A673 (cell line): ENCODE data around the gene DAZL. TPM values are rescaled to one million over a fixed set of nuclear protein-coding genes. Genes with fewer than 3 reads are reported as not detected.
"Not testable (repeated sequence)": the region's sequence is repeated elsewhere in the genome, so short reads cannot be mapped to it uniquely, and the experiment has no call there.

ENCODE experiments used
- BruUV-seq: library from RNA; stranded (reverse); fragments of 400-500 nt; replicated peaks from 2 replicates; lab custom pipeline; 2021; lab: Mats Ljungman, UMichigan
- CTCF ChIA-PET: fragments of 300-600 bp; sonication (Branson Sonifier 250); formaldehyde crosslinking; loops from one replicate; lab custom pipeline; 2022; ENCODE audit warnings: antibody characterized with exemption; lab: Charles Lee
- POLR2A ChIA-PET: fragments of 300-600 bp; sonication (Branson Sonifier 250); formaldehyde crosslinking; loops from one replicate; lab custom pipeline; 2022; ENCODE audit warnings: antibody characterized with exemption; ENCODE audit not compliant: low non-redundant PET; lab: Charles Lee
- DNase-seq: peaks from one replicate; pipeline ENCODE4 v3.0.0-alpha.2; 2015; ENCODE audit warnings: low spot score
- H3K27ac ChIP-seq: fragments of 200-600 bp; sonication (generic); 2 replicates; pipeline ENCODE4 v1.5.1; 2016; ENCODE audit warnings: mixed run types, low read depth, mild to moderate bottlenecking, mixed read lengths, antibody characterized with exemption, low read length; ENCODE audit not compliant: poor library complexity, severe bottlenecking
- H3K27me3 ChIP-seq: fragments of 200-600 bp; sonication (generic); replicated peaks from 2 replicates; pipeline ENCODE4 v1.6.1; 2017; ENCODE audit warnings: mixed run types, low read depth, mild to moderate bottlenecking, mixed read lengths, antibody characterized with exemption, low read length; ENCODE audit not compliant: insufficient read depth, poor library complexity
- H3K36me3 ChIP-seq: fragments of 200-600 bp; sonication (generic); 2 replicates; pipeline ENCODE4 v1.6.1; 2016; ENCODE audit warnings: mixed run types, mild to moderate bottlenecking, mixed read lengths, antibody characterized with exemption, low read length; ENCODE audit not compliant: insufficient read depth, poor library complexity, severe bottlenecking
- H3K4me1 ChIP-seq: fragments of 200-600 bp; sonication (generic); 2 replicates; pipeline ENCODE4 v1.6.1; 2017; ENCODE audit warnings: mixed run types, mild to moderate bottlenecking, mixed read lengths, antibody characterized with exemption, low read length; ENCODE audit not compliant: insufficient read depth, poor library complexity, severe bottlenecking
- H3K4me3 ChIP-seq: fragments of 200-600 bp; sonication (generic); 2 replicates; pipeline ENCODE4 v1.5.1; 2016; ENCODE audit warnings: low read depth, mixed run types, mild to moderate bottlenecking, mixed read lengths, low read length; ENCODE audit not compliant: poor library complexity, severe bottlenecking
- H3K9me3 ChIP-seq: fragments of 200-600 bp; sonication (generic); 2 replicates; pipeline ENCODE4 v1.6.1; 2016; ENCODE audit warnings: mixed run types, low read depth, mild to moderate bottlenecking, mixed read lengths, antibody characterized with exemption, low read length; ENCODE audit not compliant: poor library complexity, severe bottlenecking
- EZH2 ChIP-seq: fragments of 200-600 bp; sonication (generic); IDR thresholded peaks from 2 replicates; pipeline ENCODE4 v1.6.1; 2017; ENCODE audit warnings: borderline replicate concordance, low read depth, mild to moderate bottlenecking, mixed read lengths, antibody characterized with exemption, low read length; ENCODE audit not compliant: poor library complexity, severe bottlenecking
- intact Hi-C: fragments of 100-400 bp; cut with micrococcal nuclease; formaldehyde crosslinking; loops from one replicate; pipeline ENCODE4 v1.10.0; 2022; ENCODE audit not compliant: unreplicated experiment
- total RNA-seq: library from RNA; stranded (reverse); gene quantifications from 2 replicates; pipeline ENCODE4 v1.2.3, GENCODE V29; 2021
- TF ChIP-seq, protein P1 (sequence below): fragments of 300-800, 200-600 bp; sonication (generic); conservative IDR thresholded peaks from 2 replicates; pipeline ENCODE4 v1.5.1; 2017; ENCODE audit warnings: low read depth, mild to moderate bottlenecking, antibody characterized with exemption, low read length, moderate library complexity, mixed read lengths

The DAZL gene
- total RNA-seq, 1 experiment from 2014 or later: not detected

- Histone ChIP-seq H3K9me3 (no peaks in the 10 kb centered on the region), H3K4me1 (no peaks in the 10 kb centered on the region), H3K27me3 (no peaks in the 10 kb centered on the region), H3K27ac (no peak overlapping the region), H3K4me3 (no peak overlapping the region), H3K36me3 (no peaks in the 10 kb centered on the region)
- ChIA-PET POLR2A (no interaction called here), CTCF (interaction anchor here (0.6 kb wide), 1 partner anchor 1523 kb away, joined by 6 read pairs; no protein-coding TSS in a partner anchor)
- intact Hi-C loops: no loop called here
- DNase-seq: no peak
- BruUV-seq: no TSS peak
- TF ChIP-seq, protein P1, sequence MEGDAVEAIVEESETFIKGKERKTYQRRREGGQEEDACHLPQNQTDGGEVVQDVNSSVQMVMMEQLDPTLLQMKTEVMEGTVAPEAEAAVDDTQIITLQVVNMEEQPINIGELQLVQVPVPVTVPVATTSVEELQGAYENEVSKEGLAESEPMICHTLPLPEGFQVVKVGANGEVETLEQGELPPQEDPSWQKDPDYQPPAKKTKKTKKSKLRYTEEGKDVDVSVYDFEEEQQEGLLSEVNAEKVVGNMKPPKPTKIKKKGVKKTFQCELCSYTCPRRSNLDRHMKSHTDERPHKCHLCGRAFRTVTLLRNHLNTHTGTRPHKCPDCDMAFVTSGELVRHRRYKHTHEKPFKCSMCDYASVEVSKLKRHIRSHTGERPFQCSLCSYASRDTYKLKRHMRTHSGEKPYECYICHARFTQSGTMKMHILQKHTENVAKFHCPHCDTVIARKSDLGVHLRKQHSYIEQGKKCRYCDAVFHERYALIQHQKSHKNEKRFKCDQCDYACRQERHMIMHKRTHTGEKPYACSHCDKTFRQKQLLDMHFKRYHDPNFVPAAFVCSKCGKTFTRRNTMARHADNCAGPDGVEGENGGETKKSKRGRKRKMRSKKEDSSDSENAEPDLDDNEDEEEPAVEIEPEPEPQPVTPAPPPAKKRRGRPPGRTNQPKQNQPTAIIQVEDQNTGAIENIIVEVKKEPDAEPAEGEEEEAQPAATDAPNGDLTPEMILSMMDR: no peak
- TF ChIP-seq EZH2: no peak
Measured at GRCh38 chr3:16632395-16632794, 27.2 kb upstream of the DAZL start.

GRCh38 chr3:16618721-16619120, 13.5 kb upstream of the DAZL start:
- Histone ChIP-seq H3K27ac (no peak overlapping the region), H3K9me3 (no peaks in the 10 kb centered on the region), H3K36me3 (no peaks in the 10 kb centered on the region), H3K4me1 (no peaks in the 10 kb centered on the region), H3K27me3 (no peaks in the 10 kb centered on the region), H3K4me3 (no peak overlapping the region)
- no peak for DNase-seq
- ChIA-PET CTCF (no interaction called here), POLR2A (no interaction called here)
- TF ChIP-seq, protein P1: no peak
- TF ChIP-seq EZH2: no peak
- intact Hi-C loops: no loop called here
- no TSS peak for BruUV-seq

DNA sequence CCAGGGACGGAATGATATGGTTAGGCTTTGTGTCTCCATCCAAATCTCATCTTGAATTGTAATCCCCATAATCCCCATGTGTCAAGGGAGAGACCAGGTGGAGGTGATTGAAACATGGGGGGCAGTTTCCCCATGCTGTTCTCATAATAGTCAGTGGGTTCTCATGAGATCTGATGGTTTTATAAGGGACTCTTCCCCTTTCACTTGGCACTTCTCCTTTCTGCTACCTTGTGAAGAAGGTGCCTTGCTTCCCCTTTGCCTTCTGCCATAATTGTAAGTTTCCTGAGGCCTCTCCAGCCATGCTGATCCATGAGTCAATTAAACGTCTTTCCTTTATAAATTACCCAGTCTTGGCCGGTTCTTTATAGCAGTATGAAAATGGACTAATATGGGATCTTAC, 11.9 kb upstream of the DAZL start:
- POLR2A ChIA-PET, H3K27ac ChIP-seq, H3K4me3 ChIP-seq, H3K4me1 ChIP-seq, intact Hi-C loops, BruUV-seq, CTCF ChIA-PET, H3K36me3 ChIP-seq, DNase-seq, H3K27me3 ChIP-seq, H3K9me3 ChIP-seq: not testable (repeated sequence)

DNA sequence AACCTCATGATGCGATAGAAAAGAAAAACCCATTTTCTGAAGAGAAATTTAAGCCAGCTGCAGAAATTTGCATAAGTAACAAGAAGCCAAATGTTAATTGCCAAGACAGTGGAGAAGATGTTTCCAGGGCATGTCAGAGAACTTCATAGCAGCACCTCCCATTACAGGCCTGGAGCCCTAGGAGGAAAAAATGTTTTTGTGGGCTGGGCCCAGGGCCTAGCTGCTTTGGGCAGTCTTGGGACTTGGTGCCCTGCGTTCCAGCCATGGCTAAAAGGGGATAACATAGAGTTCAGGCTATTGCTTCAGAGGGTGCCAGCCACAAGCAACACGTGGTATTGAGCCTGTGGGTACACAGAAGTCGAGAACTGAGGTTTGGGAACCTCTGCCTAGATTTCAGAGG, 10.9 kb upstream of the DAZL start:
- TF ChIP-seq EZH2: no peak
- TF ChIP-seq, protein P1: no peak
- intact Hi-C loops: no loop called here
- H3K27me3 ChIP-seq: no peaks in the 10 kb centered on the region
- POLR2A ChIA-PET: no interaction called here
- CTCF ChIA-PET: no interaction called here
- no peaks in the 10 kb centered on the region for H3K9me3 ChIP-seq
- H3K27ac ChIP-seq: no peak overlapping the region
- no peak overlapping the region for H3K4me3 ChIP-seq
- BruUV-seq: no TSS peak
- no peak for DNase-seq
- no peaks in the 10 kb centered on the region for H3K4me1 ChIP-seq
- no peaks in the 10 kb centered on the region for H3K36me3 ChIP-seq
